Measurements from ENCODE around the gene TOP1. TPM values are rescaled to one million over a fixed set of nuclear protein-coding genes. Genes with fewer than 3 reads are reported as not detected.

TOP1 gene
- total and polyA plus RNA-seq, 8 donors: 14.8 to 46.2 (median 21.7) TPM

GRCh38 chr20:41147767-41148191, 119.2 kb downstream of the TOP1 start:
- H3K36me3 ChIP-seq: peaks cover 0 to 6% (median 0%) of the 10 kb centered on the region in 4 donors
- intact Hi-C loops (cut with DNase I; ENCODE audit: low total_unique reads): no loop called here
- H3K27ac ChIP-seq: peak overlapping the region in 3 of 5 donors; percentile 45 to 69 (median 62)
- 64 to 85% (median 81%) methylated on average over 8 of the region's 8 CpGs for WGBS, 5 donors
- peak in 1 of 2 donors; percentile 46 for DNase-seq
- H3K4me1 ChIP-seq: peaks cover 40 to 96% (median 75%) of the 10 kb centered on the region in 4 donors
- no peaks in the 10 kb centered on the region for H3K9me3 ChIP-seq
- no peaks in the 10 kb centered on the region for H3K27me3 ChIP-seq
- no peak for TF ChIP-seq POLR2A (IDR thresholded peaks at IDR 0.05)
- TF ChIP-seq POLR2AphosphoS5 (IDR thresholded peaks at IDR 0.05): no peak
- TF ChIP-seq CTCF (IDR thresholded peaks at IDR 0.05): no peak
- TF ChIP-seq EP300 (IDR thresholded peaks at IDR 0.05): no peak
- H3K4me3 ChIP-seq: no peak overlapping the region

GRCh38 chr20:41148942-41149341, 120.3 kb downstream of the TOP1 start:
- WGBS, 5 donors: 77 to 82% (median 80%) methylated on average over 5 of the region's 5 CpGs
- H3K36me3 ChIP-seq: peaks cover 0 to 6% (median 0%) of the 10 kb centered on the region in 4 donors
- no peak for TF ChIP-seq POLR2A (IDR thresholded peaks at IDR 0.05)
- no peak for TF ChIP-seq CTCF (IDR thresholded peaks at IDR 0.05)
- TF ChIP-seq POLR2AphosphoS5 (IDR thresholded peaks at IDR 0.05): no peak
- TF ChIP-seq EP300 (IDR thresholded peaks at IDR 0.05): no peak
- H3K27ac ChIP-seq: no peak overlapping the region
- DNase-seq: no peak
- no peak overlapping the region for H3K4me3 ChIP-seq
- H3K9me3 ChIP-seq: no peaks in the 10 kb centered on the region
- intact Hi-C loops (cut with DNase I; ENCODE audit: low total_unique reads): no loop called here
- H3K4me1 ChIP-seq: peaks cover 36 to 97% (median 73%) of the 10 kb centered on the region in 4 donors
- no peaks in the 10 kb centered on the region for H3K27me3 ChIP-seq

GRCh38 chr20:41150664-41151063, 122.0 kb downstream of the TOP1 start:
- TF ChIP-seq POLR2AphosphoS5 (IDR thresholded peaks at IDR 0.05): no peak
- TF ChIP-seq EP300 (IDR thresholded peaks at IDR 0.05): no peak
- TF ChIP-seq CTCF (IDR thresholded peaks at IDR 0.05): no peak
- no peak for TF ChIP-seq POLR2A (IDR thresholded peaks at IDR 0.05)
- H3K27ac ChIP-seq: peak overlapping the region in 3 of 5 donors; percentile 11 to 38 (median 35)
- H3K9me3 ChIP-seq: no peaks in the 10 kb centered on the region
- 53 to 65% (median 57%) methylated on average over 3 of the region's 3 CpGs for WGBS, 5 donors
- no peak overlapping the region for H3K4me3 ChIP-seq
- H3K27me3 ChIP-seq: no peaks in the 10 kb centered on the region
- peaks cover 41 to 99% (median 80%) of the 10 kb centered on the region in 4 donors for H3K4me1 ChIP-seq
- intact Hi-C loops (cut with DNase I; ENCODE audit: low total_unique reads): no loop called here
- DNase-seq: peak in 1 of 2 donors; percentile 56
- no peaks in the 10 kb centered on the region for H3K36me3 ChIP-seq

- Histone ChIP-seq H3K36me3 (no peaks in the 10 kb centered on the region), H3K4me3 (no peak overlapping the region), H3K4me1 (peaks cover 39 to 99% (median 80%) of the 10 kb centered on the region in 4 donors), H3K27ac (peak overlapping the region in 3 of 5 donors; percentile 5 to 38 (median 11)), H3K27me3 (no peaks in the 10 kb centered on the region), H3K9me3 (no peaks in the 10 kb centered on the region)
- no peak for TF ChIP-seq CTCF (IDR thresholded peaks at IDR 0.05)
- no peak for TF ChIP-seq POLR2A (IDR thresholded peaks at IDR 0.05)
- no peak for TF ChIP-seq POLR2AphosphoS5 (IDR thresholded peaks at IDR 0.05)
- TF ChIP-seq EP300 (IDR thresholded peaks at IDR 0.05): no peak
- WGBS, 5 donors: 84 to 98% (median 93%) methylated on average over 5 of the region's 5 CpGs
- no peak for DNase-seq
- intact Hi-C loops (cut with DNase I; ENCODE audit: low total_unique reads): no loop called here
Measured at GRCh38 chr20:41151134-41151869, 122.7 kb downstream of the TOP1 start.

All from stomach (tissue), 9 donors.